Femur (tissue), 1 donor: ENCODE results near the gene SIGMAR1.
"Not testable (repeated sequence)": the region's sequence is repeated elsewhere in the genome, so short reads cannot be mapped to it uniquely, and the experiment has no call there.

Experiments used
- DNase-seq: peaks from one replicate; pipeline ENCODE4 v3.0.0-alpha.2; 2017

Gene SIGMAR1

GRCh38 chr9:34654323-34655051, 16.9 kb upstream of the SIGMAR1 start:
- peak; percentile 90 for DNase-seq

DNA sequence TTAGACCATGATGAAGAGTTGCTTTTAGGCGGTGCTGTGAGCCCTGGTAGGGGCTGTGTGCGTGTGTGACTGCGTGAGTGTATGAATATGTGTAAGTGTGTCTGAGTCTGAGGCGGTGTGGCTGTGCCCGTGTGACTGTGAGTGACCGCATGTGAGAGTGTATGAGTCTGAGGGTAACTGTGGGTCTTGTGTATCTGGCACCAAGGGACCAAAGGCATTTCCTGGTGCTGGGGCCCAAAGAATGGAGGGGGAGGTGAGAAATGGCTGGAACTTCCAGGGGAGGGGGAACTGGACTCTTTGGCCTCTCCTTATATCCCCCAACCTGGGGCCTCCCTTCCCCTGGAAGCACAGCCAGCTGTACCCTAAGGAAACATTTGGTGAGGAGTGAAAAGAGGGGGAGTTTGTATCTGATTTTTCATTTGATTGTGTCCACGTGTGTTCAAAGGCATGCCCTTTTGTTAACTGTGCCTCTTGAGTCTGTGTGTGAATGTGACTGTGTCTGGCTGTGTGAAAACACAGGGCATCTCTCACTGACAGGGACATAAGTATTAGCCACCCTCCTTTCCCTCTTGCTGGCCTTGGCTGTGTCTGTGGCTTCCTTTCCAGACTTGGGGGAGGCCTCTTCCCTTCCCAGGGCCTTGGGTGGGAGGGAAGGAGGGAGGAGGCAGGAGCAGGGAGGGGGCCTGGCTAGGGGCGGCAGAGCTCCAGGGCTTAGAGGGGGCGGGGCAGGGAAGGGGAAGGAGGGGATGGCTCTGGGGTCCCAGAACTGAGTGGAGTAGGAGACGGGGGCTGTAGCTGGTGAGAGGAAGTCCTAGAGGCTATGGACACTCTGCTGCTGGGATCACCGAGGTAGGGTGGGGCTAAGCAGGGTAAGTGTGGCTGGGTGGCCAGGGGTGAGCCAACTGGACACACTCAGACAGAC, 15.8 kb upstream of the SIGMAR1 start:
- DNase-seq, result peak; percentile 90

DNA sequence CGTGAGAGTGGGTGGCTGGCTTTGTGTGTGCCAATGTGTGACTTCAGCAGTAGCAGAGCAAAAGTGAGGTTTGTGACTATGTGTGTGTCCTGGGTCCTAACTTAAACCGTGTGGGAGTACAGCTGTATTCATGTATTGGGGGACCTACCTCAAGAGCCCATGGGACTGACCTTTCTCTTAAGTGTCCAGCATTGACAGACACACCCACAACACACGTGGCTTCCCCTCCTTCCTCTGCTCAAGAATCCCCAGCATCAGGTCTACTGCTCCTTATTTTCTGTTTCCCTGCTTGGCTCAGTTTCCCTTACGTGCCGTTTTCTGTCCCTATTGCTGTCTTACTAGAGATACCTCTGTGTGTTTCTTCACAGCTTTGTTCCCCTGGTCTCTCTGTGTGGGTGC, 15.0 kb upstream of the SIGMAR1 start:
- DNase-seq, result no peak

DNA sequence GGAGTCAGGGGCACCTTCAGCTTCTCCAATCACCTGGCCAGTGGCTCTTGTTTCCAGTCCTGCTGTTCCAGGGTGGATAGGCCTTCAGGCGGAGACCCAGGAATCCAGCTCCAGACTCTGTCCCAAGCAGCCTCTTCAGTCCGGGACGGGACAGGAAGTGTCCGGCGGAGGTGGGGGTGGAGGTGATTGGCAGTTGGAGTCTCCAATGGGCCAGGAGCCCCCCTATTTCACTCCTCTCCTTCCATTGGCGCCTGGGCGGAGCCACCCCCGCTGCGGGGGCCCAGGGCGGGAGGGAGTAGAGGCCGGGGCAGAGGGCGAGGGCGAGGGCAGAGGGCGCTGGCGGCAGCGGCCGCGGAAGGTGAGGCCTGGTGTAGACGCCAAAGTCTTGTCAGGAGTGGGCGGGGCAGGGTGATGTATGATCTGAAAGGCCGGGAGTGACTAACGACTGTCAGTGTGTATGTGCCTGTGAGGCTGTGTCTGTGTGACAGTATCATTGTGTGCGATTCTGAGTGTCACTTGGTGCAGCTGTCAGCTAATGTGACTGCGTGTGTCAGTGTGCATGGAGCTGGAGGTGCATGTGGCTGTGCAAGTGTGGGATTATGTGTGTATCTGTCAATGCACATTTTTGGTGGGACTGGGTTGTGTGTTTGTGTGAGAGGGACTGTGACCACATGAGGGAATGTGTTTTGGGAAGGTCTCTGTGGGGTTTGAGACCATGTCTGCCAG, 14.5 kb upstream of the SIGMAR1 start, which contains the start of gene IL11RA:
TSS of gene IL11RA (plus strand) at position 310 of the 726 bp plus-strand sequence. CDS start 3,033 bp downstream, outside the sequence.
- peak; percentile 93 for DNase-seq

- no peak for DNase-seq
Measured at GRCh38 chr9:34651321-34651720, 13.7 kb upstream of the SIGMAR1 start.

DNA sequence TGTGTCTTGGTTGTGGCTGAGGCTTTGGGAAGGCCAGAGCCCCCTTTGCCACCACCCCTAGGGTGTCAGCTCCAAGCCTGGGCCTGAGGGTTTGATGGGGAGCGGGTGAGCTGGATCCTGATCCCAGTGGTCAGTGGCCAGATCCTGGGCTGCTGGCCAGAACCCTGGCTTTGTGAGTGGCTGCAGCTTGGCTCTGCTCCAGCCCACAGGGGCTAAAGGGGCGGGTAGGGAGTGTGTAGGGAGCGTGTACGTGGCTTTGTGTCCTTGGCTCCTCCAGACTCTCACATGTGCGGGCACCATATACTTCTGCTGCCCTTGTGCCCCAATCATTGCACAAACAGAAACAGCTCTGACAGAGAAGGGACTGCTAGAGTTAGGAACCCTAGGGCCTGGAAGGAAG, 13.2 kb upstream of the SIGMAR1 start:
- peak; percentile 78 for DNase-seq

GRCh38 chr9:34648673-34649072, 11.1 kb upstream of the SIGMAR1 start:
- DNase-seq, result no peak

GRCh38 chr9:34647651-34648050, 10.1 kb upstream of the SIGMAR1 start:
- peak; percentile 18 for DNase-seq

DNA sequence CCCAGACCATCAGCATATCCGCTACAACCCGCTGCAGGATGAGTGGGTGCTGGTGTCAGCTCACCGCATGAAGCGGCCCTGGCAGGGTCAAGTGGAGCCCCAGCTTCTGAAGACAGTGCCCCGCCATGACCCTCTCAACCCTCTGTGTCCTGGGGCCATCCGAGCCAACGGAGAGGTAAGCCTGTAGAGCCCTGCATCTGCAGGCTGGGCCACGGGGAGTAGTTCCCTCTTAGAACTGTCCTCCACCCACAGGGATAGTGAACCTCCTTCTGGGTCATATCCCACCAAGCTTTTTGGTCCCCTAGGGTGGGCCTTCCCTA, 9.5 kb upstream of the SIGMAR1 start:
- no peak for DNase-seq

GRCh38 chr9:34646211-34647083, 8.9 kb upstream of the SIGMAR1 start, which contains the start of gene GALT:
TSS of gene GALT (plus strand) at chr9:34646675. CDS start at chr9:34646705, 30 bp downstream.
- peak; percentile 95 for DNase-seq

GRCh38 chr9:34644766-34645314, 7.3 kb upstream of the SIGMAR1 start:
- DNase-seq, result peak; percentile 16

DNA sequence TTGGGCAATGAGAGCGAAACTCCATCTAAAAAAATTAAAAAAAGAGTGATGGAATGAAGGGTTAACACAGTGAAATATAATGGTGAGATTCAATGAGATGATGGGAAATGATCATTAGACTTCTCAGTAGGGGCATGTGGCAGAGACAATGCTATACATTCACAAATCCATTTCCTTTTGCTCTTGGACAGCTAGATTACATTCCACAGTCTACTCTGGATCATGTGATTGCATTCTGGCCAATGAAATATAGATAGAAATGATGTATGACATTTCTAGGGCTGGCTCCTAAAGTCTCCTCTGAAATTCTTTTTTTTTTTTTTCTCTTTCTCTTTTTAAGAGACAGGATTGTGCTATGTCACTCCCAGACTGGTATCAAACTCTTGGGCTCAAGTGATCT, 5.1 kb upstream of the SIGMAR1 start:
- no peak for DNase-seq

DNA sequence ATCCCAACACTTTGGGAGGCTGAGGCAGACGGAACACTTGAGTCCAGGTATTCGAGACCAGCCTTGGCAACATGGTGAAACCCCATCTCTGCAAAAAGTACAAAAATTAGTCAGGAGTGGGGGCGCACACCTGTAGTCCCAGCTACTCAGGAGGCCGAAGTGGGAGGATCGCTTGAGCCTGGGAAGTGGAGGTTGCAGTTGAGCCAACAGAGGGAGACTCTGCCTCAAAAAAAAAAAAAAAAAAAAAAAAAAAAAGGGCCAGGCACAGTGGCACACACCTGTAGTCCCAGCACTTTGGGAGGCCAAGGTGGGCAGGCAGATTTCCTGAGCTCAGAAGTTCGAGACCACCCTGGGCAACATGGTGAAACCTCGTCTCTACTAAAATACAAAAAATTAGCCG, 1.7 kb upstream of the SIGMAR1 start:
- DNase-seq, result not testable (repeated sequence)

GRCh38 chr9:34638138-34638445, 505 bp upstream of the SIGMAR1 start:
- no peak for DNase-seq

DNA sequence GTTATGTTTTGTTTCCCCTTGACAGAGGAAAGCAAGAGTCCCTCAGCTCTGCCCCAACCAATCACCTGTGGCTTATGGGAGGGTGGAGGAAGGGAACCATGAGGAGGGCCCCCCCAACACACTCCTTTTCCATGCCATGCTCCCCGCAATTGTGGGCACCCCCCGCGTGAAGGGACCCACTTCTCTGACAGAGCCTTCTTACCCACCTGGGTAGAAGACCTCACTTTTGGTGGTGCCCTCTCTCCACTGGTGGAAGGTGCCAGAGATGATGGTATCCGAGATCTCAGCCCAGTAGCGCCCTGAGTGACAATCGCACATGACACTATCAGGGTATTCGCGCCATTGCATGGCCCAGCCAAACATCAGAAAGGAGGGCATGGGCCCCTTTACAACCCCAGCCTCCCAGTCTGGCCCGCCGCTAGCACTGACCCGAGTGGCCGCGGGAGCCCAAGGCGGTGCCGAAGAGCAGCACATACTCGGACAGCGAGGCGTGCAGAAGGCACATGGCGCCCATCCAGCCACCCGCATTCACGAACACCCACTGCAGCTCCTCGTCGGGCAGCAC, 714 bp downstream of the SIGMAR1 start:
- DNase-seq, result no peak

DNA sequence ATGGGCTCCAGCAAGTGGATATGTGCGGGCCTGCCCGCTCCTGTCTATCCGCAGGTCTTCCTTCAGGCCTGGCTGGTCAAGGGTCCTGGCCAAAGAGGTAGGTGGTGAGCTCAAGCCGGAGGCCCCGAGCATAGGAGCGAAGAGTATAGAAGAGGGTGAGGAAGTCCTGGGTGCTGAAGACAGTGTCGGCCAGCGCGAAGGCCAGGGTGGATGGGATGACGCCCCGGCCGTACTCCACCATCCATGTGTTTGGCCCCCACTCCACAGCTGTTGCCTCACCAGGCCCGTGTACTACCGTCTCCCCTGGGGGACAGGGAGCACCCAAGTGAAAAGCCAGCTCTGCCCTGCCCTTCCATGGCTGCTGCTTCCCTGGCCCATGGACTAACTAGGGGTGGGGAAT, 2.0 kb downstream of the SIGMAR1 start:
- no peak for DNase-seq

DNA sequence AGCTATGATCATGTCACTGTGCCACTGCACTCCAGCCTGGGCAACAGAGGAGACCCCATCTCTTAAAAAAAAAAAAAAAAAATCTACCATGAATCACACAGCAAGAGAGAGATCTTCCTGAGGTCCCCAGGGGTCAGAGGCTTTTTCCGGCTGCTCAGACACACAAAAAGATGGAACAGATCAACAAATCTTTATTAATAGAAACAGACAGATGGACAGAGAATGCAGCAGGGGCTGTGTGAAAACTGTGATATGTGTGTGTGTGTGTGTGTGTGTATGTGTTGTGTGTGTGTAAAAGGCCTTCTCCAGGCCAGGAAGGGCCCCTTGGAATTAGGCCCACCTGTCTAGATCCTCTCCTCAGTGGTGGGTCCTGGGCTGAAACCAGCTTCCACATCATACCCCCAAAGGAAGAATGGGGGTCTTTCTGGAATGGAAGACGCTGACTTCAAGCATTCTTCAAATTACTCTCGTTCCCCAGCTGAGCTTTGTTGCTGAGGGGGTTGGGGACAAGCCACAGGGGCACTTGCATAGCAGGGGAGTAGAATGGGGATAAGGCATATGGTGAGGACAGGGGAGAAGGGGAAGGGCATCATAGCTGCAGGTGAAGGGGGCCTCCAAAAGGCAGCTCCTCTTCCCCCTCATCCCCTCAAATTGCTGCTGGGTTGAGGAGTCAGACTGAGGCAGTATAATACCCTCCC, 2.9 kb downstream of the SIGMAR1 start:
- DNase-seq, result no peak

DNA sequence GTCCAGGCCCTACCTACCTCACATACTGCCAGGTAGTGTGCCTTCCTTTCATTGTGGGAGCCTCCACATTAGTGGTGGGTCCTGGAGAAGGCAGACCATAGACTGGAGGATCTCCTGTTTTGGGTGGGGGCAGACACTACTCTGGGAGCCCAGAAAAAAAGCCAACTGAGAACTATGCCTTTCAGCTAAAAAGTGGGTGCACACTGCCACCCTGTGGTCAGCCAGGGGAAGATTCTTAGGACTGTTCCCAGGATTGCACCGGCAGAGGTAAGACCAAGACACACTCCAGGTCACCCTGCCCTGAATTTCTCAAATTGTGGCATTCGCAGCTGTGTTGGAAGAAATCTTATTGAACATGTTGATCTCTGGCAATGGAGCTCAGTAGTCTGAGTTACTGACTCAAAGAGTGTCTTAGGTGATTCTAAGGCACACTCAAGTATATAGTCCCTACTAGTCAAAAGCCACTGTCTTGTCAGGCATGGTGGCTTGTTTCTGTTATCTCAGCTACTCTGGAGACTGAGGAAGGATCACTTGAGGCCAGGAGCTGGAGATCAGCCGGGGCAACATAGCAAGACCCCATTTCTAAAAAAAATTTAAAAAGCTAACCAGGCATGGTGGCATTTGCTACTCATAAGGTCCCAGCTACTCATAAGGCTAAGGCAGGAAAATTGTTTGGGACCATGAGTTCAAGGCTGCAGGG, 3.6 kb downstream of the SIGMAR1 start:
- peak; percentile 79 for DNase-seq

GRCh38 chr9:34633166-34633565, 4.4 kb downstream of the SIGMAR1 start:
- no peak for DNase-seq

- DNase-seq, result no peak
Measured at GRCh38 chr9:34630402-34631154, 7.0 kb downstream of the SIGMAR1 start.
